H54 (cell line): ENCODE measurements around the gene REX1BD.
"Not testable (repeated sequence)": the region's sequence is repeated elsewhere in the genome, so short reads cannot be mapped to it uniquely, and the experiment has no call there.

ENCODE experiments used
- DNase-seq: peaks from one replicate; pipeline ENCODE4 v3.0.0; 2011; ENCODE audit warnings: low spot score, mixed read lengths; ENCODE audit not compliant: insufficient read length
- FAIRE-seq: peaks from 3 replicates; lab custom pipeline; 2011; peaks lifted over from hg19 to GRCh38; lab: Jason Lieb, UNC
- POLR2A ChIP-seq: IDR thresholded peaks from 2 replicates; pipeline ENCODE4 v1.6.1; 2011; ENCODE audit warnings: low read depth, mild to moderate bottlenecking, low read length

Gene REX1BD

DNA sequence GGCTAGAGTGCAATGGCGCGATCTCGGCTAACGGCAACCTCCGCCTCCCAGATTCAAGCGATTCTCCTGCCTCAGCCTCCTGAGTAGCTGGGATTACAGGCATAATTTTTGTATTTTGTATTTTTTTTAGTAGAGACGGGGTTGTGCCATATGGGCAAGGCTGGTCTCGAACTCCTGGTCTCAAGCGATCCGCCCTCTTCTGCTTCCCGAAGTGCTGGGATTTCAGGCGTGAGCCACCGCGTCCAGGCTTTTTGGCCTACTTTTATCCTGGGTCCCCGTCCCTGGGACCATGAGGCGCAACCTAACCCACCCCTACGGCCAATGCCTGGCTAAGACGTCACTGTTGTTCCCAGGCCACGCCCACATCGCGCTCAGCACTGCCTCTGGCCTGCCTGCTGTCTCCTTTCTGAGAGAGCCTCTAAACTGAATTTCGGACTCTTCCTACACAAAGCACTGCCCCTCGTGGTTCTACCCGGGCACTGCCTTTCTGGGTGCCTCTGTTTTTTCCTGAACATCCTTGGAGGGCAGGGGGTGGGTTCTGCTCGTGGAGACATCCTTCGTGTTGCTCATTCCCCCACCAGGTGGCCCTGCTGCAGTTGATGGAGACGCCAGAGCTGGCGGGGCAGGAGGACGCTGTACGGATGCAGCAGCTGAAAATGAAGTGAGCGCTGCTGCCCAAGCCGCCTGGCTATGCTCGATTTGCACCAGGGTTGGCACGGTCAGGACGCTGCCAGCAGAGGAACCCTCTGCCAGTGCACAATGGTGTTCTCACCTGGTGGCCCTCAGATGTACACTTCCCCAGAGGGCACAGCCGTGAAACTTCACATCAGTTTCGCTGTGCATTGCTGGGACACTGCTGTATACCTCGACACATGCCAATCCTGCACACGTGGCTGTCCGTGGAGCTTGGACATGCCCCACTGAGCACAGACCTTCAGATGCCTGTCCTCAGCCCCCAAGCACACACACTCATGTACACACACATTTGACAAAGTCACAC, 2.0 kb downstream of the REX1BD start:
- DNase-seq: no peak
- TF ChIP-seq POLR2A: no peak
- FAIRE-seq: no peak

DNA sequence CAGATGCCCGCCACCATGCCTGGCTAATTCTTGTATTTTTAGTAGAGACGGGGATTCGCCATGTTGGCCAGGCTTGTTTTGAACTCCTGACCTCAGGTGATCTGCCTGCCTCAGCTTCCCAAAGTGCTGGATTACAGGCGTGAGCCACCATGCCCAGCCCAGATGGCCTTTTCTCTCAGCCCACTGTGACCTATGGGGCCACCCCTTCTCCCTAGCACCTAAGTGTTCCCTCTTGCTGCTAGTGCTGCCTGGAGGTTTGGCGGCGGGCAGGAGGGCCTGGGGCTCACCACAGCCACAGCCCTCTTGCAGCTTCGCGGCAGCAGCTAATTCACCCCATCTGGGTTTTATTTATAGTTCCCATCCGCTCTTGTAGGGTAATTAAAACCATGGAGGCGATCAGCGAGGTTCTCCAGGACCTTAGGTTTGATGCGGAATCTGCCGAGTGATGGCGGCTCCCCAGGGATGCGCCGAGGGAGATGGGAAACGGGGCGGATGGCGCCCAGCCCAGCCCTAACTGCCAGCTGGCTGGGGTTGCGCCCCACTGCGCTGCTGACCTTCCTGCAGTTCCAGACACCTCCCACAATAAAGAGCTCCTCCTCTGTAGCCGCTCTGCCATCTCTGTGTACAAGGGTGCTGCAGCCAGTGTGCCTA, 3.3 kb downstream of the REX1BD start:
- TF ChIP-seq POLR2A: no peak
- FAIRE-seq: no peak
- no peak for DNase-seq

DNA sequence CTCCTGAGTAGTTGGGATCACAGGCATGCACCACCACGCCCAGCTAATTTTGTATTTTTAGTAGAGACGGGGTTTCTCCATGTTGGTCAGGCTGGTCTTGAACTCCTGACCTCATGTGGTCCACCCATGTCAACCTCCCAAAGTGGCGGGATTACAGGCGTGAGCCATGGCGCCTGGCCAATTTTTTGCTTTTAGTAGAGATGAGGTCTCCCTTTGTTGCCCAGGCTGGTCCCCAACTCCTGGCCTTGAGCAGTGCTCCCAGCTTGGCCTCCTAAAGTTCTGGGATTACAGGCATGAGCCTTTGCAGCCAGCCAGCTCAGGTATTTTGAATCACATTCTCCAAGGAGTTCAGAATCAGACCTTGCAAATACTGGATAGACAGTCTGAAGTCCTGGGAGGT, 4.1 kb downstream of the REX1BD start:
- not testable (repeated sequence) for FAIRE-seq, DNase-seq

DNA sequence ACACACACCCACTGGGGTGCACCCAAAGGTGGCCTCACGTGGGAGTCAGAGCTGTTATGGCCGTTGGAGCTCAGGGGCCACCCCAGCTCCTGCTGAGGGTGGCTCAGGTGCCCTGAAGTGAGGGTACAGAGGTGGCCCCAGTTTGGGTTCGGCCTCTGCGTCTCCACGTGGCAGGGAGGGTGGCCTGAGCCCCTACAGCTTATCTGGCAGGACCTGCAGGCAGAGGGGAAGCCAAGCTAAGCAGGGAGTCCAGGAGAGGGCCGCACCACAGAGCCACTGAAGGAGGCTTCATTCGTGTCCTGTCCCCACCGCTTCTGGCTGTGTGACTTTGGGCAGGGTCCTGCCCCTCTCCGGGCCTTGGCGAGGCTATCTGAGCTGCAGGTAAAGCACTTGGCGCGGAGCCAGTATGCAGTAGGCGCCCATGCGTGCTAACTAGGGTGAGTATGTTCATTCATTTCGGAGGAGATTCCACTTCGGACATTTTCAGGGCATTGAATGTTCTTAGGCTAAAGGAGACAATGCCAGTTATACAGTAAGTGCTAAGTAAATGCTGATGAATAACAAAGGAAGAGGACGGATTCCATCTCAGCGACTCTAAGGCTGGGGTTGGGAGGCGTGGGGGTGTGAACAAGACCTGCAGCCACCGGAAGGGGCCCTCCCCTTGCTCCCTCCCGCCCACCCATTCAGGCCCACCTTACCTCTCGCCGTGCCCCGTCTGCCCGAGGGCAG, 4.9 kb downstream of the REX1BD start:
- TF ChIP-seq POLR2A: no peak
- FAIRE-seq: no peak

DNA sequence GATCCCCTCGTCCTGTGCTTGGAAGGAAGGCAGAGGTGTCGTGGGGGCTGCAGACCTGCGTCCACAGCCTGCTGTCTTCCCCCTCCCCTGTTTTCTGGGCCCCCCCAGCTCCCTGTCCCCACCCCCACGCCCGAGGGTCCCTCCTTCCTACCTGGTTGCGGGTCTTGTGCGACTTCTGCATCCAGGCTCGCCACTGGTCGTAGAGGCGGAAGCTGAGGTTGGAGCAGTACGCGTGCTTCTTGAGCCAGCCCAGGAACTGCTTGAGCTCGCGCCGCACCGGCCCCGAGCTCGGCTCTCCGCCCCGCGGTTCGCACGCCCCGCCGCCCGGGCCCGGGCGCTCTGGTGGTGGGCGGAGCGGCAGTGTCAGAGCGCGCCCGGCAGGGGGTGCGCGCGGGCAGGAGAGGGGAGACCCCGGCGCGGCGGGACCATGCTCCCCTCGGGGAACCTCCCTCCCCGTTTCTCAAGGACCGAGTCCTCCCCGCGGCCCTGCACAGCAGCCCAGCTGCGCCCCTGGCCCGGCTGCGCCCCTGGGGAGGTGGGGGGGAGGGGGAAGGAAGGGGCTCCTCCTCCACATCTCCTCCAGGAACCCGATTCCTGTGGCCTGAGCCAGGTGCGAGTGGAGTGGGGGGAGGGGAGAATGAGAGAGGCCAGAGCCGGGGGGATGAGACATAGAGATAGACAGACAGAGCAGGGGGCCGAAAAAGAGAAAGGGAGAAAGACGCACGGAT, 5.7 kb downstream of the REX1BD start:
- no peak for TF ChIP-seq POLR2A
- DNase-seq (no peak), FAIRE-seq (no peak)

More for the DNA sequence above, 4.9 kb downstream of the REX1BD start:
- DNase-seq: no peak

DNA sequence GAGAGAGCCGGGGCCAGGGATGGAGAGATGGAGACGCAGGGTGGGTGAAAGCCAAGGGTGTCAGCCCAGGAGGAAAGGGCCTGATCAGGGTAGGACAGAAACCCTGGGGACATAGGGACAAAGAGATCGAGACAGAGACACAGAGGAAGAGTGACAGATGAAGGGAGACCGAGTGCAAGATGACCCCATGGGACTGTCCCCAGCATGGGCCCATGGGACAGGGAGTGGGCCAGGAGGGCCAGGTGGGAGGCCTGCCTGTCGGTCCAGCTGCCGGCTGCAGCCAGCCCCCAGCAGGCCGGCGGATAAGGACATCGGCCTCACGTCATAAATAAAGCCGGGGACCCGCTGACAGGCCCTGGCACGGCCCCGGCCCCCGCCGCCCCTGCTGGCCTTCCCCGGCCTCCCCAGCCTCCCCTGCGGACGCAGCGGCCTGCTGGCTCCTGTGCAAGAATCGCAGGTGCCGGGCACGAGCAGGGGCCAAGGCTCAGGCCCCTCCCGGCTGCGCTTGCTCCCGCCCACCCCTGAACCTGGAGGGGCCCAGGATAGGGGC, 6.3 kb downstream of the REX1BD start:
- FAIRE-seq (no peak), DNase-seq (no peak)
- no peak for TF ChIP-seq POLR2A

DNA sequence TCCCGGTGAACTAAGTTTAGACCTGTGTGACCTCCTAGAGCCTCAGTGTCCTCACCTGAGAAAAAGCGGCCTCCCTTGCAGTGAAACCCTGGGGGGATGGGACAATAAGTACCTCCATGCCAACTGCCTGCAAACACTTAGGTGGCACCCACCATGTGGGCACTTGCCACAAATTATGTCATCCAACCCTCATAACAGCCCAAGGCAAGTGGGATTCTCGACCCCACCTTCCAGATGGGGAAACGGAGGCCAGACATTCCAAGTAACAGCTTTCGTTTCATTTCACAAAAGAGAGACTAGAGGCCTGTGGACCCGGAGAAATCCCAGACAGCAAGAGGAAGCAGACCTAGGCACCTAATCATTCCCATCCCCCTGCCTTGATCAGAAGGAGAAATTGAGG, 6.9 kb downstream of the REX1BD start:
- FAIRE-seq (no peak), DNase-seq (no peak)
- no peak for TF ChIP-seq POLR2A

DNA sequence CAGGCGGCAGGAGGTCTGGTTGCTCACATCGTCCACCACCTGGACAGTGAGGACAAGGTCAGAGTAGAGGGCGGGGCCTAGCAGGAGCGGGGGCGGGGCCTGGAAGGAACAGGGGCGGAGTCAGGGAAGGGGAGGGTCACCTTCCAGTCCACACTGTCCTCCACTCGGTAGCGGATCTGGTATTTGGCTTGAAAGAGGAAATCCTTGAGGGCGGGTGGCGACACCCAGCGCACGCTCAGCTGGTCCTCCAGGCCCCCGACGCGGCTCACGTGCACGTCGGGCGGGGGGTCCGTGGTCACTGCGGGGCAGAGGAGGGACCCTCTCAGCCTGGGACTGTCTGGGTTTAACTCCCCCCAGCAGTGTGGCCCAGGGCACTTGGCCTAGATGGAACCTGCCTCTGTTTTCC, 8.2 kb downstream of the REX1BD start:
- FAIRE-seq: no peak
- no peak for TF ChIP-seq POLR2A
- DNase-seq: peak; percentile 76

DNA sequence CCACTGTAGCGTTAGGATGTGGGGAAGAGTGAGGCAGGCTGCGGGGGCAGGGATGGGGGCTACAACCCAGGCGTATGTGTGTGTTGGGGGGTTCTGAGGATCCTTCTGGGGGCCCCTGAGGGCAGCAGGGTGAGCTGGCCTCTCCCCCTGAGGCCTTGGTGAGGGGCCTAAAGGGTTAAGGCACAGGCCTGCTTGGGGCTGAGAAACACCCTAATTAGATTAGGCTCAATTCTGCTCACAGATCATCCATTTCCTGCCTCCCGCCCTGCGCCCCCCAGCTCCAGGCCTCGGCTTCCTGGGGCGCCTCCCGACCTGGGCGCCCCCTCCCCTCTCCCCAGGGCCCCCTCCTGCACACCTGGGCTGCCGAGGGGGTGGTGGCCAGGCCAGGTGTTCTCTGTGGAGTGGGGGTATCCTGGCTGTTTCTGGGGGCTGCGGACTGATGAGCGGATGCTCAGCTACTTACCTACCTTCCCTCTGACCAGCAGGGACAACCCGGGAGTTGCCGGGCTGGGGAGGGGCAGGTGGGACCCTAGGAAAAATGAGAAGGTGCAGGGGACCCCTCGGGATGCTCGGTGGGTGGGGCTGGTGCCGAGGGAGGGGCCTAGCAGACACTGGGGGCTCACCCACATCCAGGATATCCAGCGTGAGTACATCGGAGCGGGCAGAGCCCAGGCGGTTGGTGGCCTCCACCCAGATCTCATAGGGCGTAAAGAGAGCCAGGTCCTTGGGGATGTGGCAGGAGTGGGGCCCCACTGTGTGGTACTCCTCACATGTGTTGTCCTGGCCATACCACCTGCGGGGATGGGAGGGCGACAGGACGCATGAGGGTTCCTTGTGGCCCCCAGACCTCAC, 9.4 kb downstream of the REX1BD start:
- no peak for TF ChIP-seq POLR2A
- DNase-seq (no peak), FAIRE-seq (no peak)

DNA sequence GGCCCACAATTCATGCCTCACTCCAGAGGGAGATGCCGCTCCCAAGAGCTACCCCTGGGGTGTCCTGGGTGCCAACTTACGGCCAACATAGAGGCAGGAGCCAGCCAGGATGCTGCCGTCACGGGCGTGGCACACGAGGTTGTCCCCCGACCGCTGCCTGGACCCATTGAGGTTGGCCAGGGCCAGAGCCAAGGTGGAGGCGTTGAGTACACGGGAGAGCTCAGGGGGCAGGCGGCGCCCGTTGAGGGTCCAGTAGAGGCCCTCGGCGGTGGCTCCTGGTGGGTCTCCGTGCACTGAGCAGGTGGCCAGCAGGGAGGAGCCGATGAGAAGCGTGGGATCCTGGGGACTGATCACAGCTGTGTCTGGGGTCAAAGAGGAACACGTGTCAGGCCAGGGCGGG, 10.9 kb downstream of the REX1BD start:
- no peak for TF ChIP-seq POLR2A
- DNase-seq (no peak), FAIRE-seq (no peak)

DNA sequence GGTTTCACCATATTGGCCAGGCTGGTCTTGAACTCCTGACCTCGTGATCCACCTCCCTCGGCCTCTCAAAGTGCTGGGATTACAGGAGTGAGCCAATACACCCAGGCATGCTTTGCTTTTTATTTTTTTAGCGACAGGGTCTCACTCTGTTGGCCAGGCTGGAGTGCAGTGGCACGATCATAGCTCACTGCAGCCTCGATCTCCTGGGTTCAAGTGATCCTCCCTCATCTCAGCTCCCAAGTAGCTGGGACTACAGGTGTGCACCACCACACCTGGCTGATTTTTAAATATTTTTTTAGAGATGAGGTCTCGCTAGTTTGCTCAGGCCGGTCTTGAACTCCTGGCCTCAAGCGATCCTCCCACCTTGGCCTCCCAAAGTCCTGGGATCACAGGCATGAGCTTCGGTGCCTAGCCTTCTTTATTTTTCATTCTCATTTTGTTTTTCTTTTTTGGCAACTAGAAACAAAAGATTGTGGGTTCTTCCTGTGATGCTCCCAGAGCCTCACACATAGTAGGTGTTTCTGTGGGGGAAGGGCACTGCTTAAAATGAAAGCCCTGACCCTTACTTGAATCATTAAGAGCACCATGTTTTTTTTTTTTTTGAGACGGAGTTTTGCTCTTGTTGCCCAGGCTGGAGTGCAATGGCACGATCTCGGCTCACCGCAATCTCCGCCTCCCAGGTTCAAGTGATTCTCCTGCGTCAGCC, 12.2 kb downstream of the REX1BD start:
- DNase-seq, FAIRE-seq: not testable (repeated sequence)

DNA sequence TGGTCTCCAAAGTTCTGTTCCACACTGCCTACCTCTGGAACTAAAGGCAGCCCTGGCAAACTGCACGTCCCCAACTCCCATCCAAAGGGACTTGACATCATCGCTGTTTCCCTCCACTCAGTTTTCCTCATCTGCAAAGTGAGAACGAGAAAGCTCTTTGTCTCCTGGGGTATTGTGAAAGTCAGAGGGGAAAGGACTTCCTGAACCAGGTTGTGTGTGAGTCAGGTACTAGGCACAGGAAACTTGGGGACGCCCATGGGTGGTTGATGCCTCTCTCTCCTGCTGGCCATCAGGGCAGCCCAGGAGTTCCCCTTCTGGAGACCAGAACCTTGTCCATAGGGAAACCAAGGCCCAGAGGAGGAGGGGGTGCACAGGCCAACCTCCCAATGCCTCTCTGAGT, 13.3 kb downstream of the REX1BD start:
- DNase-seq (no peak), FAIRE-seq (no peak)
- no peak for TF ChIP-seq POLR2A
